Activated naive CD4-positive, alpha-beta T cell treated with anti-CD3 and anti-CD28 coated beads, Interleukin-2, amount 50 U/mL, for 16 hours (primary cell): Measurements from ENCODE around the gene IQGAP2.
"Not testable (repeated sequence)": the region's sequence is repeated elsewhere in the genome, so short reads cannot be mapped to it uniquely, and the experiment has no call there.

Experiments
- DNase-seq: peaks from one replicate; pipeline ENCODE4 v3.0.0-alpha.2; 2020

IQGAP2 gene

GRCh38 chr5:76513476-76513875 is 110.4 kb downstream of the IQGAP2 start:
- DNase-seq, result no peak

DNA sequence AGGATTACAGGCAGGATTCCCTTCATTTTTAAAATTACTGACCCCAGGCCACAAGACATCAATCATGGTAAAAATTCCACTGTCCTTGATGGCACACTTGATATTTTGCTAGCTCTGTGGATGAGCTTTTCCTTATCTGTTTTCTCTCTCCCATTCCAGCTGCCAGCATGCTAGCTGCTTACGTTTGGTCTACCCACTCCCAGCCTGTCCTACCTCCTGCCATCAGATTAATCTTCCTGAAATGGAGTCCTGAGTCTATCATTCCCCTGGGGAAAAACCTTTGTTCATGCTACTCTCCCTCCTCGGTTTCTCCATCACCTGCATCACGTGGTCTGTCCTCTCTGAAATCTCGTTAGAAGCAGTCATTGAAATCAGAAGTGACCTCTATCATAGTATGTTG is 111.2 kb downstream of the IQGAP2 start:
- DNase-seq, result no peak

- no peak for DNase-seq
Measured at GRCh38 chr5:76514713-76515112, 111.6 kb downstream of the IQGAP2 start.

GRCh38 chr5:76517334-76517733 is 114.2 kb downstream of the IQGAP2 start:
- no peak for DNase-seq

- DNase-seq, result not testable (repeated sequence)
Measured at GRCh38 chr5:76518246-76518645, 115.2 kb downstream of the IQGAP2 start.

DNA sequence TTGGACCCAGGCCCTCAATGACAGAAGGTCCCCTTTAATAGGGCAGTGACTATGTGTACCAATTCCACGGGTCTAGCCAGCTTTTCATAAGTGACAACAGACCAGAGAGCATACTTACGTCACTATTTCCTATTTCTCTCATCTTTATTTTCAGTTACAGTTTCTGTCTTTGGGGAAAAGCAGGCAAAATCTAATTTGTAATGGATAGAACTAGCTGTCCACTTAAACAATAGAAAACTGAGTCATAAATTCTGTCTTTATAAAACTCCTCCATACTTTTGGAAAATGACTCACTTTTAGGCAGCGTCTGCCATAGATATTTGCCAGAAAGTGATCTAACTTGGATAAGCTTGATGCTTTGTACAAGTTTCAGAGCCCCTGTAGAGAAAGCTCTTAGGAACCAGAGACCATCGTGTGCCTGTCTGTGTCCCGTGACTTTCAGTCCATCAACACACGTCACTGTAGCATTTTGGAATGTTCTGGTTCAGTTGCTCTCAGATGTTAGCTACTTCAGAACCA is 118.2 kb downstream of the IQGAP2 start:
- no peak for DNase-seq

- no peak for DNase-seq
Measured at GRCh38 chr5:76522103-76522935, 119.2 kb downstream of the IQGAP2 start.

DNA sequence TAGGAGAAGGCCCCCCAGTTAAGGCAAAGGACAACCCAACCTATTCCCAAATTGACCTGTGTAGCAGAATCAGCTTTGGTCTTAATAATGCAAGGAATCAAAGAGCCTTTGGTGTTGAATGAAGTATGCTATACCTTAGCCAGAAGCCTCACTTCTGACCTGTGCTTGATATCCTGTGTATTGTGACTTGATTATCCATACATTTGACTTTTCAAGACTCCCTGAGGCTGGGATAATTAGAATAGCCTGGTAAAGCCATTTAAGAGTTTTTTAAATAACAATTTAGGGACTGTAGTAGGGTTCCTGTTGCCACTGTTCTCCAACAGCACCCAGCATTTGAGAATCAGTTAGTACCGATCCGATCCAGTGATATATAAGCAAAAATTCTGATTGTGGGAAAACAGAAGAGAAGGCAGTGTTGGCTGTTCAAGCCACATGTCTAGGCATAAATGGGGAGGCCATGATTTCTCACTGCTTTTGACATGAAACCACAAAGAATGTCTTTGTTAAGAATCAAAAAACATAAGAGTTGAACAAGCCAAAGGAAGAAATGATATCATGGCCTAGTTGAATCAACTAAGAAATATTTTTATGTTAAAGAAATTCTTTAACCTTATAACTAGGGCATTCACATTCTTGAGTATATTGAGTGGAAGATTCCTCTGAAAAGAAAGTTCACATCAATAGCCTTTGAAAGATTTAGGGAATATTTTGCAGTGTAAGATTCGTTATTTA is 121.2 kb downstream of the IQGAP2 start:
- DNase-seq, result no peak

- DNase-seq, result no peak
Measured at GRCh38 chr5:76524868-76525267, 121.8 kb downstream of the IQGAP2 start.

- no peak for DNase-seq
Measured at GRCh38 chr5:76525956-76526355, 122.9 kb downstream of the IQGAP2 start.

- no peak for DNase-seq
Measured at GRCh38 chr5:76526950-76527583, 124.0 kb downstream of the IQGAP2 start.

- DNase-seq, result no peak
Measured at GRCh38 chr5:76527685-76528161, 124.6 kb downstream of the IQGAP2 start.

DNA sequence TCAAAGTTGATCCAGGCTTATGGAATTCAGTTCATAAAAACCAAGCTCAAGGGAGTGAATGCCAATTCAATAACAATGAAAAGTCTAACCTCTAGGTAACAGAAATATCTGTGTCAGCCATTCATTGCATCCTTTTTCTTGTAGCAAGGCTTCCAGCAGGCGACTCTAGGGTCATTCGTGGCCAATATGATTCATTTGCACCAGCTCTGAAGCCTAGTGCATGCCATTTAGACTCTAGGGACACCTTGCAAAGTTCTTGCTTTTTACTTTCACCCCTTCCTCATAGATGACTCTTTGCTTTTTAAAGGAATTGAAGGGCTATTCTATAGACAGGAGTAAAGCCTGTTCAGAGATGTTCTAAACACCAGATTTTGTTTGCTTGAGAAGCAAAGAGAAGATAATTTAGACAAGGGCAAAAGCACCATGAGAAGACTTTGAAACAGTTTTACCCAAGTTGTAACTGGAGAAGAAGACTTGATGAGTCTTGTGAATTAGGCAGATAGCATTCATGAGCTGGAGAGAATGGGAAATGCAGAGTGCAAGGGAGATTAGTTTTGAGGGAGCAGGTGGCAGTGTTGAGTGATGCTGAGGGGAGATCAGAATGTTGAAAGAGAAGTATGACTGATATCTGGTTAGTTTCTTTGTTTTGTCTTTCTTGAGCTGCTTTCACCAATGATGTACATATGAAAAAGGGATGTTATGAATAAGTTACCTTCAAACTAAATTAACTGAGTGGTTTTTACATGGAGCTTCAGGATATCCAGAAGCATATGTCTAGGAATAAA is 125.7 kb downstream of the IQGAP2 start:
- DNase-seq, result no peak

- no peak for DNase-seq
Measured at GRCh38 chr5:76529464-76530344, 126.6 kb downstream of the IQGAP2 start.

- no peak for DNase-seq
Measured at GRCh38 chr5:76532052-76532451, 129.0 kb downstream of the IQGAP2 start.

- DNase-seq, result no peak
Measured at GRCh38 chr5:76532973-76533372, 129.9 kb downstream of the IQGAP2 start.

DNA sequence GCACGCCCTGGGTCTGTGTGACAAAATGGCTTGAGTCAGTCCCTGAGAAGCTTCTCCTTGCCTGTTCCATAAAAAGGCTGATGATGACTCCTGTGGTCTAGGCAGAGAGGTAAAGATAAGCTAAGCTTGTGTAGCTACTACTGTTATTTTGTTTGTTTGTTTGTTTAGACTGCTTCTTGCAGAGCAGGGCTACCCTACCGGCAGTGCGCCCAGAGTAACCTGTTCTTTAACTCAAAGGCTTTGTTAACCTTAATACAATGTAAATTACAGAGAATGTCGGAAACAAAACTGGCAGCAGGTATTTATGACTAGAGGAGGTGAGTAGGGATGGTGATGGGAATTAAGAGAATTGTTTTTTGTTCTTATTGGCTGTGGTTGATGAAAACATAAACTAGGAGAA is 132.5 kb downstream of the IQGAP2 start:
- no peak for DNase-seq

DNA sequence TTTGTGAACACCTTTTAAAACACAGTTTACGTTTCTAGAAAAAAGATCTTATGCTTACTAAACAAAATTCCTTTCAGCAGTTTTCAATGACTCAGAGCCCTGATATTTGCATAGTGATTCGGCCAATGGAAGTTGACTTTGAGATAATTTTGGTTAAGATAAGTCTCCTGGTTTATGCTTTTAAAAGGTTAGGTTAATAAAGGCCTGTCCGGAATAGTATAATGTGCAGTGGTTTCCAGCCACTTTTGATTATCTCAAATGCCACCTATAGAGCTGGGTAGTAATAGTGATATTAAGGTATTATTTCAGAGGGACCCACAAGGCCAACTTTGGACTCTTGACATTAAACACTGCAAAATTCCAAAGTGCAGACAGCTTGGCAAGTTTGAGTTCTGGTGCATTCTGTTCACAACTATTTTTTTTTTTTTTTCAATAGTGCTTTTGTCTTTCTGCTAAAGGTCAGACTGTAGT is 134.0 kb downstream of the IQGAP2 start:
- DNase-seq, result no peak

DNA sequence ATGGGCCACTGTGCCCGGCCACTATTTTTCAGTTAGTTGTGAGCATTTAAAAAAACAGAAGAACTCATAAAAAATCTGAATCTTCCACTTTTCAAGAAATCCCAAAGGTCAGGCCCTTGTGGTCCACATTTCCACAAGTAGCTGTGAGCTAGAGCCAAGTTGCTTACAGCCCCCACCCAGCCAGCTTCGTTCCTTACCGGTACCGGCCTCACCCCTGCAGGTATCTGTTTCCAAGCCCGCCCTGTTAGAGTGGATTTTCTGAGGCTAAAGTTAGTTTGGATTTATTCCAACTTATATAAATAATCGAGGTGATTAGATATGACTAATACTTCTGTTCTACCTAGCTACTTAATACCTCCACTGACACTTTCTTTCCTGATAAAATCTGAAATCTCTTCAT is 139.2 kb downstream of the IQGAP2 start:
- DNase-seq, result no peak

- DNase-seq, result peak; percentile 47
Measured at GRCh38 chr5:76542887-76543690, 140.0 kb downstream of the IQGAP2 start.
